MM.1S (cell line): ENCODE measurements around the gene MACROD2.

Experiments
- CTCF ChIP-seq: fragments of 300-600 bp; sonication (generic); IDR thresholded peaks from 2 replicates; pipeline ENCODE4 v1.5.1; 2016; ENCODE audit warnings: antibody characterized with exemption, low read length, mixed read lengths
- EZH2 ChIP-seq: fragments of 300-600 bp; sonication (generic); optimal IDR thresholded peaks from 2 replicates; pipeline ENCODE3; 2017; ENCODE audit warnings: low read depth, mild to moderate bottlenecking, antibody characterized with exemption, low read length, mixed read lengths

- TF ChIP-seq CTCF (no peak), EZH2 (no peak)
Observed at GRCh38 chr20:15642109-15642508, 1646.8 kb downstream of the MACROD2 start.
